ENCODE measurements around the gene PLPP6. TPM values are rescaled to one million over a fixed set of nuclear protein-coding genes. Genes with fewer than 3 reads are reported as not detected.
"Not testable (repeated sequence)": the region's sequence is repeated elsewhere in the genome, so short reads cannot be mapped to it uniquely, and the experiment has no call there.

PLPP6 gene
- 3.6 TPM for polyA plus RNA-seq (2013, experiment 1 of 2; ENCODE audit: insufficient read length)
- polyA plus RNA-seq (2013, experiment 2 of 2; ENCODE audit: insufficient read length) = 3.5 TPM

DNA sequence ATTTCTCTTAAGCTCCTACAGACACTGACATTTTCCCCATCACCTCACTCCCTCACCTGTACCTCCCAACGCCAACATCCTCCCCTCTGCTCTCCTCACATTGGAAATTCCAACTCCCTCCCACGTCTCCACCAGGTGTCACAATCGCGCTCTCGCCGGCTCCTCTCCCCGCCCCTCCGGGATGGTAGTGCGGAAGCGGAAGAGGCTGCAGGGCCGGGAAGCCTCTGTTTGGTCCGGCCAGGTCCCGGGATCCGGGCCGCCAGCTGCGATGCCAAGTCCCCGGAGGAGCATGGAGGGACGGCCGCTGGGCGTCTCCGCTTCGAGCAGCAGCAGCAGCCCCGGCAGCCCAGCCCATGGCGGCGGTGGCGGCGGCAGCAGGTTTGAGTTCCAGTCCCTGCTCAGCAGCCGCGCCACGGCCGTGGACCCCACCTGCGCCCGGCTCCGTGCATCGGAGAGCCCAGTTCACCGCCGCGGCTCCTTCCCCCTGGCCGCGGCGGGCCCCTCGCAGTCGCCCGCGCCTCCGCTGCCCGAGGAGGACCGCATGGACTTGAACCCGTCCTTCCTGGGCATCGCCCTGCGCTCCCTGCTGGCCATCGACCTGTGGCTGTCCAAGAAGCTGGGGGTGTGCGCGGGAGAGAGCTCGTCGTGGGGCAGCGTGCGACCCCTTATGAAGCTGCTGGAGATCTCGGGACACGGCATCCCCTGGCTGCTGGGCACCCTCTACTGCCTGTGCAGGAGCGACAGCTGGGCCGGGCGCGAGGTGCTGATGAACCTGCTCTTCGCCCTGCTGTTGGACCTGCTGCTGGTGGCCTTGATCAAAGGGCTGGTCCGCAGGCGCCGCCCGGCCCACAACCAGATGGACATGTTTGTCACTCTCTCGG, at the start of gene PLPP6:
Gene PLPP6 (plus strand): TSS at position 187 of the 881 bp plus-strand sequence. CDS start 82 bp downstream, at position 269.
- peak; percentile 78 for DNase-seq

- no peak for DNase-seq
These were observed 47.5 kb upstream of the PLPP6 start for GRCh38 chr9:4614627-4615026.

DNA sequence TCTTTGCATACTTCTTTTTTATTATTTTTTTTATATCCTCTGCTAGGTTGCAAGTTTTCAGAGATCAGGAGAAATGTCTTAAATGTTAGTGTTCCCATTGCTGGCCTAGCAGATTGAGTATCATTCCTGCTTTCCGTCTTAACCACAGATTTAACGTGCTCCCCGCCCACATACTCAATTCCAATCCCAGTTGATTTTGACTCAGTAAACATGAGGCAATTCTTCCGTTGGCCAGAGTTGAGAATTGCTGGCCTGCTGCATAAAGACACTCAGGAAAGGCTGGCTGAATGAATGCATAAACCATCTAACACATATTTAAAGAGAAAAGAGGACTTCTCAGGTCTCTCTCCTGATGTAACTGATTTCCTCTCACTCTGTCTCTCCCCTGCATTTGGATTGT, 46.8 kb upstream of the PLPP6 start:
- peak; percentile 13 for DNase-seq

DNA sequence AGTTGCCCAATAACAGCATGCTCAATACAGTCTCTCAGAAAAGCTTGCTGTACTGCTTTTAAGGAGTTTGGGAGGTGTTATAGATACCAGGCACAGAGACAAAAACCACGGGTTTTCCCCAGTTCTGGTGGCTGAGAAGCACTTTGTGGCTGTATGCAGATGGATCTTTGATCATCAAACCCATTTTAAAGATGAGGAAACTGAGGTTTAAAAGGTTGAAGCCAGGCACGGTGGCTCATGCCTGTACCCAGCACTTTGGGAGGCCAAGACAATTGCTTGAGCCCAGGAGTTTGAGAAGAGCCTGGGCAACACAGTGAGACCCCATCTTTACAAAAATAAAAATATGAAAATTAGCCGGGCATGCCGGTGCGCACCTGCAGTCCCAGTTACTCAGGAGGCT, 46.3 kb upstream of the PLPP6 start:
- no peak for DNase-seq

- DNase-seq = no peak
These were observed 44.3 kb upstream of the PLPP6 start for GRCh38 chr9:4617752-4618151.

DNA sequence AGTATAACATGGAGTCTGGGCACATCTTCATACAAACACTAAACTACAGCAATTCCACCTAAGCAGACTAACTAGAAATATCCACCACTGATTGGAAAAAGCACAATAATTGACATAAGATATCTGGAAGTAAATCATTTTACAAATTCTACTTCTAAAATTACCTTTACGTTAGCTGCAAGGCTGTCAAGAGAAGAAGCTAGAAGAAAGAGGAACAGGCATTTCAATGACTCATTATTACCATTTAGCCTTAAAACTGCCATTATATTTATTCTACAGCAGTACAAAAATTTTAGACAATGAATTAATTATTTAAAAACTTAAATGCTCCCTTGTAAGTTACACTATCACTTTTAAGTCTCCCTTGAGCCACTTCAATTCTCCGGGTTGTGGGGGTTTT, 43.4 kb upstream of the PLPP6 start:
- no peak for DNase-seq

DNA sequence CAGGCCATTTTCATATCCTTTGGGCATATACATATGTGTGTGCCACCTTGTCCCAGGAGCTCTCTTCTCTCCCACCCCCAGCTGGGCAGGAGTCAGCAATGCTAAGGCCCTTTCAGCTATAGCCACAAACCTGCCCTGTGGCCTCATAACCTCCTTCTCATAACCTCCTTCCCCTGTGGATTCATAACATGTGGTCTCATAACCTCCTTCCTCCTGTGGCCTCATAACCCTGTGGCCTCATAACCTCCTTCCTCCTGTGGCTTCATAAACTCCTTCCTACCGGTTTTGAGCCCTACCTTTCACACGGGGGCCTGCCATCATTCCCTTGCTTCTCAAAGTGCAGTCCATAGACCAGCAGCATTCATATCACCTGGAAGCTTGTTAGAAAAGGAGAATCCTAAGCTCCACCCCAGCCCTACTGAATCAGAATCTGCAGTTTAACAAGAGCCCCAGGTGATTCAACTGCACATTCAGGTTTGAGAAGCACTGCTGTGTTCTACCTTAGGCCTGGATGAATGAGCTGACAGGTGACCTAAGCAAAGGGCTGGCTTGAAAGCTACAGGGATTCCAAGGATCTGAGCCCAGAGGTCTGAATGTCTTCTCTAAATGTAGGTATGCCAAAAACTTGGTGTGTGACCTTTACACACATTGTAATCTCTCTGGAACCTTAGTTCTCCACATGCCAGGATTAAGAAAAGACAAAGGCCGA, 41.9 kb upstream of the PLPP6 start:
- DNase-seq = no peak

DNA sequence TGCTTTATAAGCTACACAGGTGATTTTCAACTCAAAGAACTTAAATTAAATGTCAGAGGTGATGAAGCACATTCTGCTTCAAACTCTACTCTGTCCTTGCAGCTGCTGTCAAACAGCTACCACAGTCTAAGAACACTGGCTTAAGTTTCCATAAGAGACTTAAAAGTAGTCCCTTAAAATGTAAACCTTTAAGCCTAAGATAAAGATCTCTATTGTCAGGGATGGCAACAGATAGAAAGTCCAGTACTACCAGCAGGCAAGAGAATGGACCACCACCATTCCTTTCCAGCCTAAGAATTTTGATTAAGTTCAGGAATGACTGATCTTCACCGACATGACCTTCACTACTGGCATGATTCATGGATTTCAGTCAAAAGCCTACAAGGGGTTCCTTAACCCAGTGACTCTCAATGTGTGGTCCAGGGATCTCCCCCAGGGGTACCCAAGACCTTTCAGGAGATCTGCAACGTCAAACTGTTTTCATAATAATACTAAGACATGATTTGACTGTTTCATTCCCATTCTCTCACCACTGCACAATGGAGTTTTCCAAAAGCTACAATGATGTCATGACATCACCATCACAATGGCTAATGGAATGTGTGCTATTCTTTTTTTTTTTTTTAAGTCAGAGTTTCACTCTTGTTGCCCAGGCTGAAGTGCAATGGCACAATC, 41.1 kb upstream of the PLPP6 start:
- peak; percentile 54 for DNase-seq

- no peak for DNase-seq
These were observed 40.1 kb upstream of the PLPP6 start for GRCh38 chr9:4622016-4622415.

DNA sequence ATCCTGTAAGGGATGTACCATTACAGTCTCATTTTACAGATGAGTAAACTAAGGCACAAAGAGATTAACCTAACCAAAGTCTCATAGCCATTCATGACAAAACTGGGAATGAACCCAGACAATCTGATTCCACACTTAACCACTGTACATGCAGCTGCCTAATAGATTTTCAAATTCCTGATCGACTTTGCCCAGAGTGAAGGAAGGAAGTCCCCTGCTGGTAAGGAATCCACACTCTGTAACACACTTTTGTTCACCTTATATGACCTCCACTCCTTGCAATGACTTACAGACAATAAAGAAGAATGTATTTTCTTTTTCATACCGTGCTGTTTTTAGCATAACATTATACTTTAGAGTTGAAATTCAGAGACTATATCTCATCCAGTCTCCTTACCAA, 31.3 kb upstream of the PLPP6 start:
- DNase-seq = peak; percentile 46

- DNase-seq = no peak
These were observed 23.1 kb upstream of the PLPP6 start for GRCh38 chr9:4638968-4639367.

DNA sequence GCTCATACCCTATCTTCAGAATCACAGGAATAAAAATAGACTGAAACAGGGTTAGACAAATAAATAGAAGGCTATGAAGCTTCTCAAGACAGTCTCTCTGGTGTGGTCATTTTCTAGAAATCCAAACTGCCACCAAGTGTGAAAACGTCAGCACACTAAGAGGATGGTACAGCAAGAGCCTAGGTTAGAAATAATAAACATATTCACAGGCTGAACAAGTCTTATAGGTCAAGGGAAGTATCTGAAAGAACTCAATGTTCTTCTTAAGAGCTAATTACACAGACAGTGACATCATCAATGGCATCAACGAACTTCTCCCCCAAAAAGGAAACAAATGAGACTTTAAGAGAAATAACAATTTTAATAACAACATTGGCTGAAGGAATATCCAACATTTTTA, 22.7 kb upstream of the PLPP6 start:
- DNase-seq = no peak

- DNase-seq = peak; percentile 6
These were observed 22.1 kb upstream of the PLPP6 start for GRCh38 chr9:4640027-4640426.

GRCh38 chr9:4642351-4642750, 19.7 kb upstream of the PLPP6 start:
- no peak for DNase-seq

DNA sequence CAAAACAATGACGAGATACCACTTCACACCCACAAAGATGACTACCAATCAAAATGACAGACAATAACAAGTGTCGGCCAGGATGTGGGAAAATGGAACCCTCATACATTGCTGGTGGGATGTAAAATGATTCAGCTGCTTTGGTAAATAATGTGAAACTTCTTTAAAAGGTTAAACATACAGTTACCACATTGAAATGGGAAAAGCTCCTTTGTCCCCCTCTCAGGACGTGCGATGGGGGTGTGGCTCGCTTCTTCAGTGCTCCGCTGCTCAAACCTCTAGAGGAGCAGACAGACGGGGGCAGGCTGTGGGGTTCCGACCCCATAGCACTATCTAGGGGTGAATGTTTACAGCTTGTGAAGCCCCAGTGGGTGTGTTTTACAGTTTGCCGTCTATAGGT, 8.0 kb upstream of the PLPP6 start:
- DNase-seq = no peak

GRCh38 chr9:4654538-4654937, 7.6 kb upstream of the PLPP6 start:
- no peak for DNase-seq

DNA sequence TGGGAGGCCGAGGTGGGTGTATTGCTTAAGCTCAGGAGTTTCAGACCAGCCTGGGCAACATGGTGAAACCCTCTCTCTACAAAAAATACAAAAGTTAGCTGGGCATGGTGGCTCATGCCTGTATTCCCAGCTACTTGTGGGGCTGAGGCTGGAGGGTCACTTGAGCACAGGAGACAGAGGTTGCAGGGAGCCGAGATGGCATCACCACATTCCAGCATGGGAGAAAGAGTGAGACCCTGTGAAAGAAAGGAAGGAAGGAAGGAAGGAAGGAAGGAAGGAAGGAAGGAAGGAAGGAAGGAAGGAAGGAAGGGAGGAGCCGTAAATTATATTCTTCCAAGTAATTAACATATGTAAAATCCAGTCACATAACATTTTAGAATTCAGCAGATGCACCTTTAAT, 5.9 kb upstream of the PLPP6 start:
- DNase-seq = not testable (repeated sequence)

- DNase-seq = no peak
These were observed 5.5 kb upstream of the PLPP6 start for GRCh38 chr9:4656621-4657020.

DNA sequence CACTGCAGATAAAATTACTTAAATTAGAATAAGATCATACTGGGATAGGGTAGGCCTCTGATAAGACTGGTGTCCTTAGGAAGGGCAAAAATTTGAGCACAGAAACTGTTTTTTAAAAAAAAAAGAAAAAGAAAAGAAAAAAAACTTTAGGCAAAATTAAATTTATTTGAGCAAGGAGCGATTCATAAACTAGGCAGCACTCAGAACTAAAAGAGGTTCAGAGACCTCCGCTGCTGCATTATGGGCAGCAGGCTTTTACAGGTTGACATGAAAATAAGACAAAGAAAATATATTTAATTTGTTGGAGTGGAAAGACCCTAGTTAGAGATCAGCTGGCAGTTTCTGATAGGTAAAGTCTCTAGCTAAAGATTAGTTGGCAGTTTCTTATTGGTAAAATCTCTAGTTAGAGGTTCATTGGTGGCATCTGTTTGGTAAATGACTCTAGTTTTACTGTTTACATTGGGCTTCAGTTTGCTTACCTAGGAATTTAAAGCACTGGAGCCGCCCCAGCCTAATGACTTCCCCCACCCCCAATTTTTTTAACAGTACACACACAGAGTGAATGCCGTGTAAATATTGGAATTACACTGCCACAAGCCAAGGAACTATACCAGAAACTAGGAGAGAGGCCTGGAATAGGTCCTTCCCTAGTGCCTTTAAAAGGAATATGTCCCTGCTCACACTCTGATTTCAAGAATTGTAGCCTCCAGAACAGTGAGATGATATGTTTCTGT, 4.5 kb upstream of the PLPP6 start:
- no peak for DNase-seq

DNA sequence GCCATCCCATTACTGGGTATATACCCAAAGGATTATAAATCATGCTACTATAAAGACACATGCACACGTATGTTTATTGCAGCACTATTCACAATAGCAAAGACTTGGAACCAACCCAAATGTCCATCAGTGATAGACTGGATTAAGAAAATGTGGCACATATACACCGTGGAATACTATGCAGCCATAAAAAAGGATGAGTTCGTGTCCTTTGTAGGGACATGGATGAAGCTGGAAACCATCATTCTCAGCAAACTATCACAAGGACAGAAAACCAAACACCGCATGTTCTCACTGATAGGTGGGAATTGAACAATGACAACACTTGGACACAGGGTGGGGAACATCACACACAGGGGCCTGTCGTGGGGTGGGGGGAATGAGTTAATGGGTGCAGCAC, 1.4 kb upstream of the PLPP6 start:
- DNase-seq = not testable (repeated sequence)

GRCh38 chr9:4661165-4661564, 929 bp upstream of the PLPP6 start:
- DNase-seq = peak; percentile 33

DNA sequence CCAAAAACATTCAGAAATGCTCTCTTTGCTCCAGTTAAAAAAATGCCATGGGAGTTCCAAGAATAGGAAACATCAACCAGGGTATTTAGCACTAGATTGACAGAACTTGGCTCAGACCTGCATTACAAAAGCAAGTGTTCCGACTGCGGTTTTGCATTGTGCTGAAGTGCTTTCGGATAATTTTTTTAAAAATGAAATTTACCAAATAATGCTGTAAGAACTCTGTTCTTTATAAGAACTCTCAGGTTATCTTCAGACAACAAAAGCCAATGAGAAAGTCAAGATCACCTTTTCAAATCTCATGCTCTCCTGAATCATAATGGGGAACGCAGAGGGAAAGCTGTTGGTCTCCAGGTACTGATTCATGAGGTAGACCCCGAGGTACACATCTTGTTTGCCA, 483 bp upstream of the PLPP6 start:
- DNase-seq = no peak

All from fibroblast of skin of scalp (primary cell).